ENCODE results near the gene TST.

The TST gene

DNA sequence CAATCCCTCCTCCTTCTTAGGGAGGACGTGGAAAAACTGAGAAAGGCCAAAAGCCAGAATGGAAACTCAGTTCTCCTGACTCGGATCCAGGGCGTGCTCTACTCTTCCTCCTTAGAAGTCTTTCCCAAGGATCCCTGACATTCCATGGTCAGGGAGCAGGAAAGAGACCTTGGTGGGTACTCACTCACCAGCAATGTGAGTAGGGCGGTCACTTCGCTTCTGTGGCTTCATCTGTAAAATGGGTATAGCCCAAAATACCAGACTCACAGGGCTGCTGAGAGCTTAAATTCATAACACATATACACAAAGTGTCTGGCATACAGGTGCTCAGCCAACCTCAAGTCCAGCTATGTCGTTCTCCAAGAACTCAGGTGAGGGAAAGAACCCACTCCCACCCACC is 31.7 kb upstream of the TST start:
- Histone ChIP-seq H3K27me3 (ENCODE audit: insufficient read depth, low read length, poor library complexity, severe bottlenecking) (no peaks in the 10 kb centered on the region), H3K36me3 (ENCODE audit: insufficient read depth, low read length) (no peaks in the 10 kb centered on the region), H2AFZ (ENCODE audit: low read length) (no peak overlapping the region), H3K9ac (ENCODE audit: low read depth, low read length, poor library complexity, severe bottlenecking) (no peak overlapping the region), H3K79me2 (ENCODE audit: insufficient read depth, low read length) (no peaks in the 10 kb centered on the region), H3K9me3 (ENCODE audit: insufficient read depth, low read depth, low read length) (no peaks in the 10 kb centered on the region), H3F3A (ENCODE audit: low read depth) (no peaks in the 10 kb centered on the region), H3K4me3 (ENCODE audit: low read length, poor library complexity, severe bottlenecking) (no peak overlapping the region), H3K4me1 (ENCODE audit: insufficient read depth, low read length, poor library complexity, severe bottlenecking) (peaks cover 15% of the 10 kb centered on the region), H4K20me1 (ENCODE audit: insufficient read depth, low read length, poor library complexity, severe bottlenecking) (no peaks in the 10 kb centered on the region), H3K9me2 (replicated peaks; ENCODE audit: low read depth, low read length) (no peaks in the 10 kb centered on the region), H3K4me2 (ENCODE audit: low read depth, low read length, poor library complexity, severe bottlenecking) (no peak overlapping the region)
- TF ChIP-seq EZH2phosphoT487 (IDR thresholded peaks at IDR 0.05; ENCODE audit: borderline replicate concordance): no peak
- TF ChIP-seq, protein P1, sequence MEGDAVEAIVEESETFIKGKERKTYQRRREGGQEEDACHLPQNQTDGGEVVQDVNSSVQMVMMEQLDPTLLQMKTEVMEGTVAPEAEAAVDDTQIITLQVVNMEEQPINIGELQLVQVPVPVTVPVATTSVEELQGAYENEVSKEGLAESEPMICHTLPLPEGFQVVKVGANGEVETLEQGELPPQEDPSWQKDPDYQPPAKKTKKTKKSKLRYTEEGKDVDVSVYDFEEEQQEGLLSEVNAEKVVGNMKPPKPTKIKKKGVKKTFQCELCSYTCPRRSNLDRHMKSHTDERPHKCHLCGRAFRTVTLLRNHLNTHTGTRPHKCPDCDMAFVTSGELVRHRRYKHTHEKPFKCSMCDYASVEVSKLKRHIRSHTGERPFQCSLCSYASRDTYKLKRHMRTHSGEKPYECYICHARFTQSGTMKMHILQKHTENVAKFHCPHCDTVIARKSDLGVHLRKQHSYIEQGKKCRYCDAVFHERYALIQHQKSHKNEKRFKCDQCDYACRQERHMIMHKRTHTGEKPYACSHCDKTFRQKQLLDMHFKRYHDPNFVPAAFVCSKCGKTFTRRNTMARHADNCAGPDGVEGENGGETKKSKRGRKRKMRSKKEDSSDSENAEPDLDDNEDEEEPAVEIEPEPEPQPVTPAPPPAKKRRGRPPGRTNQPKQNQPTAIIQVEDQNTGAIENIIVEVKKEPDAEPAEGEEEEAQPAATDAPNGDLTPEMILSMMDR (conservative IDR thresholded peaks at IDR 0.05; ENCODE audit: low read length): no peak

DNA sequence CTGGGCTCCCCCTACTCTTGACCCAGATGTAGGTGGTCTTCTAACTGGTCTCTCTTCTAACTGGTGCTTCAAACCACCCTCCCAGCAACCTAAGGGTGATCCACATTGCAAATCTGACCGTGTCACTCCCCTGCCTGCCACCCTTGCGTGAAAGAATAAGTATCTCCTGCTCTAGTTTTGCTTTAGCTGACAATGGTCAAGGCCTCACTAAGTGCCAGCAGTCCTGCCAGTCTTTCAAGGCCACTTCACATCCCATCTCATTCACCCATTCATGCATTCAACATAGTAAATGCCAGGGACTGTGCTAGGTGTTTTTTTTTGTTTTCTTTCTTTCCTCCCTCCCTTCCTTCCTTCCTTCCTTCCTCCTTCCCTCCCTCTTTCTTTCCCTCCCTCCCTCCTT is 30.0 kb upstream of the TST start:
- peaks cover 21% of the 10 kb centered on the region for H3K4me1 ChIP-seq (ENCODE audit: insufficient read depth, low read length, poor library complexity, severe bottlenecking)
- no peaks in the 10 kb centered on the region for H3K9me3 ChIP-seq (ENCODE audit: insufficient read depth, low read depth, low read length)
- no peaks in the 10 kb centered on the region for H3K79me2 ChIP-seq (ENCODE audit: insufficient read depth, low read length)
- no peak overlapping the region for H3K9ac ChIP-seq (ENCODE audit: low read depth, low read length, poor library complexity, severe bottlenecking)
- no peak overlapping the region for H3K4me3 ChIP-seq (ENCODE audit: low read length, poor library complexity, severe bottlenecking)
- H3F3A ChIP-seq (ENCODE audit: low read depth): no peaks in the 10 kb centered on the region
- TF ChIP-seq EZH2phosphoT487 (IDR thresholded peaks at IDR 0.05; ENCODE audit: borderline replicate concordance): no peak
- TF ChIP-seq, protein P1 (conservative IDR thresholded peaks at IDR 0.05; ENCODE audit: low read length): no peak
- H3K9me2 ChIP-seq (replicated peaks; ENCODE audit: low read depth, low read length): no peaks in the 10 kb centered on the region
- H4K20me1 ChIP-seq (ENCODE audit: insufficient read depth, low read length, poor library complexity, severe bottlenecking): no peaks in the 10 kb centered on the region
- H2AFZ ChIP-seq (ENCODE audit: low read length): no peak overlapping the region
- no peaks in the 10 kb centered on the region for H3K27me3 ChIP-seq (ENCODE audit: insufficient read depth, low read length, poor library complexity, severe bottlenecking)
- no peaks in the 10 kb centered on the region for H3K36me3 ChIP-seq (ENCODE audit: insufficient read depth, low read length)
- no peak overlapping the region for H3K4me2 ChIP-seq (ENCODE audit: low read depth, low read length, poor library complexity, severe bottlenecking)

DNA sequence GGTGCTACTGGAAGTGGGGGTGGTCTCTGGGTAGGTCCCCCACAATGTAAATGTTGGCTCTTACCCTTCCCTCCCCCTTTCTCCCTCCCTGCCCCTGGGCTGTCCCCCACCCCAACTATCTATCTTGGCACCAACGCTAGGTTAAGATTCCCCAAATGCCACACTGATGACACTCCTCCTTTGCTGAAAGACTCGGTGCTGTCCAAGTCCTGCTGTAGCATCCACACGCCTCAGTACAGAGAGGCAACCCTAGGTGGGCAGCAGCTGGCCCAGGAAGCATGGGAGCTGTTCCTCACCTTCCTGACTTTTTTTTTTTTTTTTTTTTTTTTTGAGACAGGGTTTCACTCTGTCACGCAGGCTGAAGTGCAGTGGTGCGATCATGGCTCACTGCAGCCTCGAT is 28.9 kb upstream of the TST start:
- Histone ChIP-seq H3K9me2 (replicated peaks; ENCODE audit: low read depth, low read length) (no peaks in the 10 kb centered on the region), H3K9ac (ENCODE audit: low read depth, low read length, poor library complexity, severe bottlenecking) (no peak overlapping the region), H4K20me1 (ENCODE audit: insufficient read depth, low read length, poor library complexity, severe bottlenecking) (no peaks in the 10 kb centered on the region), H3K79me2 (ENCODE audit: insufficient read depth, low read length) (no peaks in the 10 kb centered on the region), H3K4me2 (ENCODE audit: low read depth, low read length, poor library complexity, severe bottlenecking) (no peak overlapping the region), H3K27me3 (ENCODE audit: insufficient read depth, low read length, poor library complexity, severe bottlenecking) (no peaks in the 10 kb centered on the region), H3K4me1 (ENCODE audit: insufficient read depth, low read length, poor library complexity, severe bottlenecking) (peaks cover 18% of the 10 kb centered on the region), H2AFZ (ENCODE audit: low read length) (no peak overlapping the region), H3K9me3 (ENCODE audit: insufficient read depth, low read depth, low read length) (no peaks in the 10 kb centered on the region), H3F3A (ENCODE audit: low read depth) (no peaks in the 10 kb centered on the region), H3K4me3 (ENCODE audit: low read length, poor library complexity, severe bottlenecking) (no peak overlapping the region), H3K36me3 (ENCODE audit: insufficient read depth, low read length) (no peaks in the 10 kb centered on the region)
- TF ChIP-seq, protein P1 (conservative IDR thresholded peaks at IDR 0.05; ENCODE audit: low read length): no peak
- TF ChIP-seq EZH2phosphoT487 (IDR thresholded peaks at IDR 0.05; ENCODE audit: borderline replicate concordance): no peak
